Measurements from ENCODE around the gene COPB1.

Gene COPB1

GRCh38 chr11:14513800-14514199, 14.2 kb upstream of the COPB1 start:
- DNase-seq (ENCODE audit: low spot score): no peak

- DNase-seq (ENCODE audit: low spot score): peak; percentile 27
These were observed 6.9 kb upstream of the COPB1 start for GRCh38 chr11:14506532-14506931.

- DNase-seq (ENCODE audit: low spot score): no peak
These were observed 3.4 kb upstream of the COPB1 start for GRCh38 chr11:14503023-14503422.

GRCh38 chr11:14502039-14502438, 2.4 kb upstream of the COPB1 start:
- no peak for DNase-seq (ENCODE audit: low spot score)

- peak; percentile 50 for DNase-seq (ENCODE audit: low spot score)
These were observed 605 bp upstream of the COPB1 start for GRCh38 chr11:14500181-14500651.

- peak; percentile 9 for DNase-seq (ENCODE audit: low spot score)
These were observed 442 bp downstream of the COPB1 start for GRCh38 chr11:14499178-14499559.

- no peak for DNase-seq (ENCODE audit: low spot score)
These were observed 18.9 kb downstream of the COPB1 start for GRCh38 chr11:14480716-14481115.

- no peak for DNase-seq (ENCODE audit: low spot score)
These were observed 28.5 kb downstream of the COPB1 start for GRCh38 chr11:14471127-14471526.

GRCh38 chr11:14463623-14464022, 36.0 kb downstream of the COPB1 start:
- DNase-seq (ENCODE audit: low spot score): no peak

- no peak for DNase-seq (ENCODE audit: low spot score)
These were observed 39.5 kb downstream of the COPB1 start for GRCh38 chr11:14460147-14460546.

GRCh38 chr11:14458377-14458776, 41.2 kb downstream of the COPB1 start:
- DNase-seq (ENCODE audit: low spot score): no peak

GRCh38 chr11:14455648-14456430, 43.8 kb downstream of the COPB1 start:
- no peak for DNase-seq (ENCODE audit: low spot score)

GRCh38 chr11:14454861-14455632, 44.6 kb downstream of the COPB1 start:
- DNase-seq (ENCODE audit: low spot score): peak; percentile 31

GRCh38 chr11:14451825-14452224, 47.8 kb downstream of the COPB1 start:
- no peak for DNase-seq (ENCODE audit: low spot score)

GRCh38 chr11:14449302-14449714, 50.3 kb downstream of the COPB1 start:
- DNase-seq (ENCODE audit: low spot score): peak; percentile 18

- DNase-seq (ENCODE audit: low spot score): no peak
These were observed 51.4 kb downstream of the COPB1 start for GRCh38 chr11:14448240-14448639.

GRCh38 chr11:14446701-14447169, 52.9 kb downstream of the COPB1 start:
- DNase-seq (ENCODE audit: low spot score): peak; percentile 43

GRCh38 chr11:14445542-14446530, 53.8 kb downstream of the COPB1 start:
- peak; percentile 28 for DNase-seq (ENCODE audit: low spot score)

GRCh38 chr11:14444441-14445189, 55.0 kb downstream of the COPB1 start:
- no peak for DNase-seq (ENCODE audit: low spot score)

- peak; percentile 38 for DNase-seq (ENCODE audit: low spot score)
These were observed 56.0 kb downstream of the COPB1 start for GRCh38 chr11:14443638-14444037.

Measured in AG08395 (cell line).